Gastrocnemius medialis (tissue), 4 donors: ENCODE measurements around the gene GRIN3A. TPM values are rescaled to one million over a fixed set of nuclear protein-coding genes. Genes with fewer than 3 reads are reported as not detected.

Experiments used
- ATAC-seq, 2 donors: fragments of 150-250 bp; one replicate each; pipeline ENCODE4 v1.9.1; 2016
- DNase-seq, 2 donors: peaks; one replicate each; pipeline ENCODE4 v3.0.0-alpha.2; 2019
- H3K27ac ChIP-seq, 4 donors: fragments of 200-600 bp; sonication (generic); 1 replicate in 1 of 4; 2 replicates in 3 of 4; pipeline ENCODE4 v1.5.1; 2016 to 2018; ENCODE audit warnings: mild to moderate bottlenecking in 2 of 4, moderate library complexity in 1 of 4
- H3K27me3 ChIP-seq, 3 donors: fragments of 200-600 bp; sonication (generic) in 2 of 3; 1 replicate in 1 of 3; 2 replicates in 2 of 3; pipeline versions ENCODE4 v1.5.1 to v1.6.0; 2016 to 2019; ENCODE audit warnings: mild to moderate bottlenecking in 1 of 3, moderate library complexity in 1 of 3
- H3K36me3 ChIP-seq, 2 donors: fragments of 200-600 bp; sonication (generic) in 1 of 2; one replicate each; pipeline ENCODE4 v1.5.1; 2017 to 2018
- H3K4me1 ChIP-seq, 2 donors: fragments of 200-600 bp; sonication (generic) in 1 of 2; one replicate each; pipeline ENCODE4 v1.5.1; 2016 to 2017; ENCODE audit warnings: mild to moderate bottlenecking in 2 of 2
- H3K4me3 ChIP-seq, 4 donors: fragments of 200-600 bp; sonication (generic) in 3 of 4; 1 replicate in 1 of 4; 2 replicates in 3 of 4; pipeline ENCODE4 v1.5.1; 2016 to 2019; ENCODE audit warnings: mild to moderate bottlenecking in 2 of 4
- H3K9me3 ChIP-seq, 3 donors: fragments of 200-600 bp; sonication (generic) in 2 of 3; 1 replicate in 1 of 3; 2 replicates in 2 of 3; pipeline ENCODE4 v1.5.1; 2016 to 2019
- POLR2A ChIP-seq, 2 donors: fragments of 450-650 bp; IDR thresholded peaks; one replicate each; pipeline ENCODE4 v1.6.1; 2017; ENCODE audit warnings: antibody characterized with exemption in 2 of 2, mild to moderate bottlenecking in 2 of 2, moderate library complexity in 2 of 2
- in situ Hi-C, 4 donors: fragments of 200-750 bp; cut with MboI; loops; one replicate each; pipeline versions ENCODE4 v1.15.0 to v1.8.0; 2017; ENCODE audit warnings: low sequenced_read_pairs in 4 of 4
- intact Hi-C: fragments of 100-400 bp; cut with DNase I; formaldehyde crosslinking; loops from one replicate; pipeline ENCODE4 v1.15.1; 2023; ENCODE audit warnings: low total_unique reads
- total RNA-seq, 4 donors: library from RNA; depleted of rRNA; stranded (reverse); fragments of >200 nt; gene quantifications; one replicate each; pipeline versions ENCODE4 v1.1.0 to v1.2.3, GENCODE V29; 2016
- TF ChIP-seq, protein P1 (sequence below), 5 experiments: fragments of 450-650 bp in 3 of 5; fragments of 200-600 bp in 2 of 5; sonication (generic) in 2 of 5; IDR thresholded peaks in 4 of 5; conservative IDR thresholded peaks in 1 of 5; 1 replicate in 4 of 5; 2 replicates in 1 of 5; pipeline ENCODE4 v1.5.1; 2016 to 2019; ENCODE audit warnings: antibody characterized with exemption in 5 of 5, mild to moderate bottlenecking in 3 of 5, moderate library complexity in 3 of 5

Gene GRIN3A
- total RNA-seq, 4 donors from 2014 or later: not detected

DNA sequence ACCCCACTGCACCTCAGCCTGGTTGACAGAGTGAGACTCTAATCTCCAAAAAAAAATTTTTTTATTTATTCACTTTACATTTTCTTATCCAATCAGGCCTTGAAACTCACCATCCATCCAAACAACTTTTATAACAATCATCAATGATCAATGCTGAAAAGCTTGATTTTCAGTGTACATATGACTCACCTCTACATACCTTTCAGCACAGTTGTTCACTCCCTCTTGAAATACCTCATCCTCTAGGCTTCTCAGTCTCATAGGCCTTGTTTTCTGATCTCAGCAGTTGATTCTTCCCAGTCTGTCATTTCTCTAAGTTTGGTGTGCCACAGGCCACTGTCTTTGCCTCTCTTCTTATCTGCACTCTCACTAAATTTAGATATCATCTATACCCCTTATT, 36.2 kb downstream of the GRIN3A start:
- intact Hi-C loops: no loop called here
- DNase-seq (no peak), ATAC-seq (no peak)
- no peak for TF ChIP-seq POLR2A (IDR thresholded peaks at IDR 0.05)
- TF ChIP-seq, protein P1, sequence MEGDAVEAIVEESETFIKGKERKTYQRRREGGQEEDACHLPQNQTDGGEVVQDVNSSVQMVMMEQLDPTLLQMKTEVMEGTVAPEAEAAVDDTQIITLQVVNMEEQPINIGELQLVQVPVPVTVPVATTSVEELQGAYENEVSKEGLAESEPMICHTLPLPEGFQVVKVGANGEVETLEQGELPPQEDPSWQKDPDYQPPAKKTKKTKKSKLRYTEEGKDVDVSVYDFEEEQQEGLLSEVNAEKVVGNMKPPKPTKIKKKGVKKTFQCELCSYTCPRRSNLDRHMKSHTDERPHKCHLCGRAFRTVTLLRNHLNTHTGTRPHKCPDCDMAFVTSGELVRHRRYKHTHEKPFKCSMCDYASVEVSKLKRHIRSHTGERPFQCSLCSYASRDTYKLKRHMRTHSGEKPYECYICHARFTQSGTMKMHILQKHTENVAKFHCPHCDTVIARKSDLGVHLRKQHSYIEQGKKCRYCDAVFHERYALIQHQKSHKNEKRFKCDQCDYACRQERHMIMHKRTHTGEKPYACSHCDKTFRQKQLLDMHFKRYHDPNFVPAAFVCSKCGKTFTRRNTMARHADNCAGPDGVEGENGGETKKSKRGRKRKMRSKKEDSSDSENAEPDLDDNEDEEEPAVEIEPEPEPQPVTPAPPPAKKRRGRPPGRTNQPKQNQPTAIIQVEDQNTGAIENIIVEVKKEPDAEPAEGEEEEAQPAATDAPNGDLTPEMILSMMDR (IDR thresholded peaks at IDR 0.05 in 4 of 5, conservative IDR thresholded peaks at IDR 0.05 in 1 of 5): no peak
- no peaks in the 10 kb centered on the region for H3K36me3 ChIP-seq
- no peak overlapping the region for H3K27ac ChIP-seq
- in situ Hi-C loops: no loop called here
- H3K9me3 ChIP-seq: no peaks in the 10 kb centered on the region
- no peaks in the 10 kb centered on the region for H3K27me3 ChIP-seq
- H3K4me1 ChIP-seq: no peaks in the 10 kb centered on the region
- no peak overlapping the region for H3K4me3 ChIP-seq

GRCh38 chr9:101693546-101694336, 44.7 kb downstream of the GRIN3A start:
- peaks cover 0 to 2% of the 10 kb centered on the region in 2 donors for H3K4me1 ChIP-seq
- TF ChIP-seq, protein P1 (IDR thresholded peaks at IDR 0.05 in 4 of 5, conservative IDR thresholded peaks at IDR 0.05 in 1 of 5): no peak
- TF ChIP-seq POLR2A (IDR thresholded peaks at IDR 0.05): no peak
- no peak for DNase-seq
- no peak overlapping the region for H3K27ac ChIP-seq
- in situ Hi-C loops (no loop called here), intact Hi-C loops (no loop called here)
- no peak for ATAC-seq
- no peaks in the 10 kb centered on the region for H3K9me3 ChIP-seq
- no peak overlapping the region for H3K4me3 ChIP-seq
- H3K27me3 ChIP-seq: no peaks in the 10 kb centered on the region
- H3K36me3 ChIP-seq: no peaks in the 10 kb centered on the region

DNA sequence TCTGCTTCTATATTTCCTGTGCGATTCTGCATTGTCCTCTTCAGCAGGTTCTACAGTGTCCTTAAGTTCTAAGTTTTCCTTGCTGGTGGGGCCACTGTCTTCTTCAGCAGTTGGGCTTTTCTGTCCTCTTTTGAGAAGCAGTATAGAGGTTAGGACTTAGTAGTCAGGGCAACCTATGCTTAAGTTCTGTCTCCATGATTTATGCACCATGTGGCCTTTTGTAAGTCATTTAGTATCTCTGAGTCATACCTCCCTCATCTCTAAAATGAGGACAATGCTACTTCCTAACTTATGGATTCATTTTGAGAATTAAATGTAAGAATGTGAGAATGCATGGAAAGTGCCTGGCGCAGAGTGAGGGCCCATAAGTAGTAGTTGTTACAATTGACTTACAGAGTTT, 46.8 kb downstream of the GRIN3A start:
- no peaks in the 10 kb centered on the region for H3K27me3 ChIP-seq
- TF ChIP-seq, protein P1 (IDR thresholded peaks at IDR 0.05 in 4 of 5, conservative IDR thresholded peaks at IDR 0.05 in 1 of 5): no peak
- no peak for TF ChIP-seq POLR2A (IDR thresholded peaks at IDR 0.05)
- no peaks in the 10 kb centered on the region for H3K9me3 ChIP-seq
- DNase-seq (no peak), ATAC-seq (no peak)
- H3K36me3 ChIP-seq: no peaks in the 10 kb centered on the region
- H3K4me1 ChIP-seq: peaks cover 0 to 2% of the 10 kb centered on the region in 2 donors
- no peak overlapping the region for H3K27ac ChIP-seq
- no peak overlapping the region for H3K4me3 ChIP-seq
- in situ Hi-C loops (no loop called here), intact Hi-C loops (no loop called here)

- DNase-seq (no peak), ATAC-seq (no peak)
- Histone ChIP-seq H3K4me1 (no peaks in the 10 kb centered on the region), H3K9me3 (no peaks in the 10 kb centered on the region), H3K4me3 (no peak overlapping the region), H3K27me3 (no peaks in the 10 kb centered on the region), H3K36me3 (no peaks in the 10 kb centered on the region), H3K27ac (no peak overlapping the region)
- intact Hi-C loops (no loop called here), in situ Hi-C loops (no loop called here)
- no peak for TF ChIP-seq POLR2A (IDR thresholded peaks at IDR 0.05)
- TF ChIP-seq, protein P1 (IDR thresholded peaks at IDR 0.05 in 4 of 5, conservative IDR thresholded peaks at IDR 0.05 in 1 of 5): no peak
Observed at GRCh38 chr9:101689039-101689438, 49.4 kb downstream of the GRIN3A start.
